GM19240 (cell line): Measurements from ENCODE around the gene FADS3.

Experiments
- DNase-seq: peaks from one replicate; pipeline ENCODE4 v3.0.0; 2011; ENCODE audit warnings: low spot score; ENCODE audit not compliant: insufficient read length

The FADS3 gene

DNA sequence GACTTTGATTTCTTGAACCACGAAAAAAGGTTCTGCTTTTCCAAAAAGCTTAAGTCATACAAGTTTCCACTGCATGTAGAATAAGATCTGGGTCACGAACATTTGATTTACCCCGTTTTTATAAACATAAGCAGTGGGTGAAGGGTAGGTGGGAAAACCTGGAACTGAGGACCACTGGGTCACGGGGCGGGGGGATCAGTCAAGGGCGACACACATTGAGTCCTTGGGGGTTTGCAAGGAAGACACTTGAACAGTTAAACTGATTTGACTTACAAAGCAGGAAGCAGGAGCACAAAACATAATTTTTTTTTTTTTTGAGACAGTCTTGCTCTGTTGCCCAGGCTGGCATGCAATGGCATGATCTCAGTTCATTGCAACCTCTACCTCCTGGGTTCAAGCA, 10.9 kb downstream of the FADS3 start:
- no peak for DNase-seq

DNA sequence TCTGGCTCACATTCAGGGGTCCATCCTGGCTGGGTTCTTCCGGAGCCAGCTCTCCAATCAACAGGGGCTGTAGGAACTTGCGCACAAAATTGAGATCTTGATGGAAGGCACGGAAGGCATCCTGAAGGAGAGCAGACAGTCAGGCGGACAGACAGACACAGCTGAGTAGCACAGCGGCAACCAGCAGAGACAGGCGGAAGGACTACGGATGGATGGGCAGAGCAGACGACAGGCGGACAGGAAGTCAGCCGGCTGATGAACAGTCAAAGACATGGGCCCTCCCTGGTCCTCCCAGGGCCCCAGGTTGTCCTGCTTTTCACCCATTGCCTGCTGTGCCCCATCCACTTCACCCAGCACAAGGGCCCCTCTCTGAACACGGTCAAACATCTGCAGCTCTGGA, 11.3 kb downstream of the FADS3 start:
- peak; percentile 69 for DNase-seq

DNA sequence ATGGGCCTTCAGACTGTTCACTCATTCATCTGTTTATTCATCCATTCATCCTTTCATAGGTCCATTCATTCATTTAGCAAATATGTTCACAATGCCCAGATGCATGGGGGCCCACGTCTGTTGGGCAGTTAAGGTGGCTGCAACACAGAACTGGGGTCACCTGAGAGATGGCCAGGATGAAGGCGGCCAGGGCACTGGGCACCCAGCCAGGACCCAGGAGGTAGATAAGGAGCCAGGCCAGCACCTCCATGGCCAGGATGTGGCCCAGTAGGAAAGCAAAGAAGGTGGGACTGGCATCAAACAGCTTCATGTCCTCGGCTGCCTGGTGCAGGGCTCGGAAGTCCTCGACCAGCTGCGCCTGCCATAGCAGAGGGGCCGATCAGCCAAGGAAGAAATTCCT, 12.2 kb downstream of the FADS3 start:
- DNase-seq: no peak

DNA sequence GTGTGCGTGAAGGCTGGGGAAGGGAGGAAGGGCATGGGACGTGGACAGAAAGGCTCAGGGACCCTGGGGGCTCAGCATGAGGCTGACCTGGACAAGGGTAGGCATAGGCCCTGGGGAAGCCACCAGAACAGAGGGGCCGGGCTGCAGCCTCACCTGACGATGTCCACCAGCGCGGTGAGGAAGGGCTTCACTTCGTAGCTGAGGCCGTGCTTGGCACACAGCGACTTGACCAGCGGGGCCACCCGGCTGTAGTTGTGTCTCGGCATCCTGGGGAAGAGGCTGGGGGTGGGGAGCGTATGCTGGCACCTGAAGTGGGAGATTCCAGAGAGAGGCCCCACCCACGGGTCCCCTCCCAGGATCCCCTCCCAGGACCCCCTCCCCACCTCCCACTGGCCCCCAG, 15.6 kb downstream of the FADS3 start:
- DNase-seq: no peak

DNA sequence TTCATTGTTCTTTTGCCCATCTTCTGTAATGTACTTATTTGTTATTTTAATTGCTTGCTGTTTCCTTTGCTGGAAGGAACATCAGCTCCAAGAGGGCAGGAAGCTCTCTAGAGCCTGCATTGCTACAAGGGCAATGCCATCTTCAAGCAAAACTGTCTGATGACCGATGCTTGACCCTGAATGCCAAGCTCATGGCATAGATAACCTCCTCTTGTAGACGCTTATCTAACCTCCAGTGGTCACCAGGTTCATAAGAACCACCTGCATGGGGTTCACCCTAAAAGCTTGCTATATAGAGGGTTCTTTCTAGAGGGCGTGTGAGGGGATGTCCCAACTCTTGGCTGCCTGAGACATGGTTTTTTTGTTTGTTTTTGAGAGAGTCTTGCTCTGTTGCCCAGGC, 16.5 kb downstream of the FADS3 start:
- no peak for DNase-seq

DNA sequence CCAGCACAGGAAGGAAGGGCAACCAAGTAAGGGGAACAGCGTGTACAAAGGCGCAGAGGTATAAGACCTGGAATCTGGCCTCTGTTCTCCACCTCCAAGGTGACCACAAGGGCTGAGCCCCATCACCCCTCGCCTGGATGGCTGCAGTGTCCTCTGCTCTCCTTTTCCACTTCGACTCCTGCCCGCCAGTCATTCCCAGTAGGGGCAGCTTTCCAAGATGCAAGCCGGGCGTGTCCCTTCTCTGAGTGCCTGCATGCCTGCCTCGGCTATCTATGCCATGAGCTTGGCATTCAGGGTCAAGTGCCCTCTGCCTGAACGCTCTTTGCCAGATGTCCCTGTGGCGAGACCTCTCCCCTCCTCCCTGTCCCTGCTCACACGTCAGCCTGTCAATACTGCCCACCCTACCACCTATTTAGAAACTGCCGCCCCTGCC, 17.0 kb downstream of the FADS3 start:
- DNase-seq: no peak

DNA sequence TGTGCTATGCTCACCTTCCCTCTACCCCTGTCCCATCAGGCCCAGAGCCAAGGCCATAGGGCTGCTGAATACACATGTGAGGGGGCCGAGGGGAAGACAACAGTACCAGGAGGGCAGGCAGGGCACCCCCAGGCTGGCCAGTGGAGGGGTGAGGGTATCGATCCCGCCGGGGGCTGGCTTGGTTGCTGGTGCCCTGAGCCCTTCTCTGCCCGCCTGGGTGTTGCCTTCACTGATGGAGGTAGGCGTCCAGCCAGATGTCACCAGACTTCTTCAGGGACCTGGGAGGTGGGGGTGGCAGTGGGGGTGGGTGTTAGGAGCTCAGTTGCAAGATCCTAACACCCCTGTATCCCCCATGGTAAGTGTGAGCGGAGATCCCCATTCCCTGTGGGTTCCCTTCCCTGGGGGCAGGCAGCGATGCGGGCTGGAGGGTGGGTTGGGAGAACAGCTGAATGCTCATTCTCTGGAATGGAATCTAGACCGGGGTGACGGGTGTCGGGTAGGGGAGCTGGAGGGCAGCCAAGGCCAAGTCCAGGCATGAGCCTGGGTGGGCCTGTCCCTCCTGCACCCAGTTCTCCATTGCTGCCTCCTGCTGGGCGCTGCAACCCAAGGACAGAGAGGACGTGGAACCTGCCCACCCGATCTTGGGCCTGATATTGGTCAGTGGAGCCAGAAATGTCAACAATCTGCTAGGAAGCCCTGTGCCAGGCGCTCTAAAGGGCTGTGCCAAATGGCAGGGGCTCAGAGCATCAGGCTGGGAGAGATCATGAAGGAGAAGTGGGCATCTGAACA, 17.6 kb downstream of the FADS3 start:
- DNase-seq: no peak

DNA sequence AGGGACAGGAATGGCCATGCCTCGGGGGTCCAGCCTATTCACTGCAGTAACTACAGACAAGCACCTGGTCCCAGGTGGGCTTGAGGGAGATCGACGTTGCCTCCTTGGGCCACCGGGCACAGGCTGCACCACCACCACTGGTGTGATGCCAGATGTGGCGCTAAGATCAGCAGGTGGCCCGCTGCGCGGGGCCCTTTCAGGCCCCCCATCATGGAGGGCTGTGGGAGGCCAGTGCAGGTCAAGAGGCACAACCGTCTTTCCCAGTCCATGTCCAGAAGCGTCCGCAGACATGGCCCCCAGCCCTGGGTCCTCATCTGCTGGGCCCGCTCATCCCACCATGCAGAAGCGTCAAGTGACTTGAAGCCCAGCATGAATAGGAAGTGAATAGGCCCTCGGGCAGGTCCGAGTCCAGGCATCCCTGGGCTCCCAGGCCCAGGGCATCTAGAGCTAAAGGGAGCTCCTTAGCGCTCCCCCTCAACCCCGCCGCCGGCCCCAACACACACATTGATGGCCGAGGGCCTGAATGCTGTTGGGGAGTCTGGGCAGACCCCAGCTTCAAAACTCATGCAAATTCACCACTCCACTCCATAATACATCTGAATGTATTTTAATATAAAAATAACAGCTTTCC, 18.3 kb downstream of the FADS3 start:
- no peak for DNase-seq

DNA sequence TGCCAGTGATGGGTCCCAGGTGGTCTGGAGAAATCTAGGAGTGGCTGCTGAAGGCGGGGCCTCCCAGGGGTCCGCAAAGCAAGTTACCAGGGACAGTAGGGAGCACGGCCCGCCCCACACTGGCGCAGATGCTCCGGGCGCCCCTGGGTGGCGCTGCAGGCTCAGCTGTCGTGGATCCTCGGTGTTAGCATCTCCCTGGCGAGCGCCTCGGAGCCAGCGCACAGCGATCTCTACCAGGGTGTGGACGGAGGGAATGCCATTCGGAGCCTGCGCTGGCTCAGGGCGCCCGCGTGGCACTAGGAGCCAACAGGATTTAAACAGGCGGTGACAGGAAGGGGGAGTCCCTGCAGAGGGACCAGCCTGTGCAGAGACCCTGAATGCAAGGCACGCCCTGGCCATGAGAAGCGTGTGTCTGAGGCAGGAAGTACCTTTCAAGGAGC, 20.2 kb downstream of the FADS3 start:
- peak; percentile 82 for DNase-seq

DNA sequence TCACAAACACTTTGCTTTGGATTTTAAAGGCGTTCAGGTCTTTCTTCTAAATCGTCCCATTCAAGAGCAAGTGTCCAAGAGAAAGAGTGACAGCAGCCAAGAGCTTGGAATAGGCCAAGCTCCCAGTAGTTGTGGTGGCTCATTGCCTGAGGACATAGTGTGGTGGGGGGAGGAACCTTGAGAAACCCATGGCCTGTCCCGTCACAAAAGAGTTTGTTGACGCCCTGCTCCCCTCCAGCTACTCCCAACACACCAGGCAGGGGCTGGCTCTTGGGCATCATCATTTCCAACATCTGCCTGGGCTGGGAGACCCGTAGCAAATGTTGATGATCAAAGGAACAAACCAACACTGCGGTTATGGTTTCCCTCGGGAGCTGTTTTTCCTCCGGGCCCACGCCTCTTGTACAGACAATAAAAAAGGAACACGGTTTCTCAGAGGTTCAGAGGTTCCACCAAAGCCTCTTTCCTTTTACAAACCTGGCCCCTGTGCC, 20.8 kb downstream of the FADS3 start:
- no peak for DNase-seq

DNA sequence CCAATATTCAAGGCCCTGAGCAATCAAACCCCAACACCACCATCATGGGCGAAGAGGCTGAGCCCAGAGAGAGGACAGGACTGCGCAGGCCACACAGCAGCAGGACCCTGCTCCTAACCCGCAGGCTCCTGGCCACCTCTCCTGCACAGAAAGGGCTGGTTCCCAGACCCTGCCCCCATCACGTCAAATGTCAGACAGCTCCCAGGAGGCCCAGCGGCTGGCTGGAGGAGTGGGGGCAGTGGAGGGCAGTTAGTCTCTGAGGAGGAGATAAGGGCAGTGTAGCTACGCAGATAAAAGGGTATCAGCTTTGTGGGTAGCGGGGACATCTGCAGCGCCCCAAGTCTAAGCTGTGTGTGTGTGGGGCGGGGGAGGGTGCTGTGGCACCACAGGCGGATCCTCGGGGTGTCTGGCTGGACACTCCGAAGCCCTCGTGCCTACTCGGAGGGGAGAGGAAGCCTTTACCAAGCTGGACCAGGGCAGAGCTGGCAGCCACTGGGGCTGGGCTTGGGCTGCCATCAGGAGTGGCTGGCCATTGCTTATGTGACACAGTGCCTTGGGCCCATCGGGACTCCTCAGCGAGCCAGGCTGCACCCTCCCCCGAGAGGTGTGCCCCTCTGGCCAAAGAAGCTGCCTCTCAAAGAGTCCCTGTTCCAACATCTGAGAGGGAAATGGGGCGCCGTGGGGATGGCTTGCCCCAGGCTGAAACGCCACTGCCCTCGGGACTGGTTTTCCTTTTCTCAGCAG, 21.5 kb downstream of the FADS3 start:
- DNase-seq: no peak

DNA sequence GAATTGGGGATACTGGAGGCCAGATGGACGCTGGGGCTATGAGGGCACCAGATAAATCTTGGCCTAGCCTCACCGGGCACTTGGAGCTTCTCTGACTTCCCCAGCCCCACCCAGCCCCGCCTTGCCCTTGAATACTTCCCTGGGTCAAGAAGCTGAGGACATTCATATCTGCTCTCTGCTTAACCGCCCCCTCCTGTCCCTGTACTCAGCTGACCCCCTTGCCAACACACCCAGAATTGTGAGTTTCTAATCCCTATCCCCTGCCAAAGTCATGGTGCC, 22.0 kb downstream of the FADS3 start:
- no peak for DNase-seq

DNA sequence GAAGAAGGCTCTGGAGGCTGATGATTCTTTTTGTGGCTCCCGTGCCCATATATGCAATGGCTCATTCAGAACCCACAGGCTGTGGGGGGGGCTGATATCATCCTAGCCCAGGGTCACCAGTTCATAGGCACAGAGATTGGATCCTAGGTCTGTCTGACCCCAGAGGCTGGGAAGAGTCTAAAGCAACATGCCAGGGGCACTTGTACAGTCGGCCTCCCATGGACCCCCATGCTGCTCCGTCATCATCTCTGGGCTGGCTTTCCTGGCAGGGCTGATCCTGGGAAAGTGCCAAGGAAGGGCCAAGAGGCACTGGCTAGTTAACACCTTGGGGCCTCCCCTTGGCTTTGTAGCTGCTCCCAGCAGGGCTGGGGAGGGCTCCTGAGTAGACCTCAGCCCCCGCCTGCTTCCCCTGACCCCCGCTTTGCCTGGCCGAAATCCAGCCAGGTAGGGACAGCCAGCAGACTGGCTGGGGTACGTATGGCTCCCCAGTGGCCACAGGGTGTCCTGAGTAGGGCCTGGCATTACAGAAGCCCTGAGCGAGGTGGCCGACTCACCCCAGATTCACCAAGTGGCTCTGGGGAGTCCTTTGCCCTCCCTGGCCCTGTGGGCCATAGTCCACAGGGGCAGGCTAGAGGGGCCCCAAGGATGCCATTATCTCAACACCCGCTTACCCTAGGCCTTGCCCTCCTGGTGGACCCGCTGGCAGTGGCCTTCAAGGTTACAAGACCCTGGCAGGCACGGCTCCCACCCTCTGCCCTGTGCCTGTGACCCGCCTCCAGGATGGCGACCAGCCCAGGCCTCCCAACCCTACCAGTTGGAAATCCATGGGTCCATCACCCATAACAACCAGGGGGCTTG, 22.5 kb downstream of the FADS3 start:
- no peak for DNase-seq

DNA sequence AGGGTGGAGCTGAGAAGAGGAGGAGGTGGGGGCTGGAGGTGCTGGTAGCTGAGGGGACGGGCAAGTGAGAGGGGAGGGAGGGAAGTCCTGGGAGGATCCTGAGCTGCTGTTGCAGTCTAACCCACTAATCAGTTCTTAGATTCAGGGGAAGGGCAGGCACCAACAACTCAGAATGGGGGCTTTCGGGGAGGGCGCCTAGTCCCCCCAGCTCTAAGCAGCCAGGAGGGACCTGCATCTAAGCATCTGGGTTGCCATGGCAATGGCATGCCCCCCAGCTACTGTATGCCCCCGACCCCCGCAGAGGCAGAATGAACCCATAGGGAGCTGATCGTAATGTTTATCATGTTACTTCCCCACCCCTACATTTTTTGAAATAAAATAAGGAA, 24.4 kb downstream of the FADS3 start:
- no peak for DNase-seq

DNA sequence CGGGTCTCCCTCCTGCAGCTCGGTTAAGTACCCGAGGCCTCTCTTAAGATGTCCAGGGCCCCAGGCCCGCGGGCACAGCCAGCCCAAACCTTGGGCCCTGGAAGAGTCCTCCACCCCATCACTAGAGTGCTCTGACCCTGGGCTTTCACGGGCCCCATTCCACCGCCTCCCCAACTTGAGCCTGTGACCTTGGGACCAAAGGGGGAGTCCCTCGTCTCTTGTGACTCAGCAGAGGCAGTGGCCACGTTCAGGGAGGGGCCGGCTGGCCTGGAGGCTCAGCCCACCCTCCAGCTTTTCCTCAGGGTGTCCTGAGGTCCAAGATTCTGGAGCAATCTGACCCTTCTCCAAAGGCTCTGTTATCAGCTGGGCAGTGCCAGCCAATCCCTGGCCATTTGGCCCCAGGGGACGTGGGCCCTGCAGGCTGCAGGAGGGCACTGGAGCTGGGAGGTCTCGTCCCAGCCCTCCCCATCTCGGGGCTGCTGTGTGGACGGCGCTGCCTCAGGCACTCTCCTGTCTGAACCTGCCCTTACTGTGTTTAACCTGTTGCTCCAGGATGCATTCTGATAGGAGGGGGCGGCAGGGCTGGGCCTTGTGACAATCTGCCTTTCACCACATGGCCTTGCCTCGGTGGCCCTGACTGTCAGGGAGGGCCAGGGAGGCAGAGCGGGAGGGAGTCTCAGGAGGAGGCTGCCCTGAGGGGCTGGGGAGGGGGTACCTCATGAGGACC, 25.0 kb downstream of the FADS3 start:
- DNase-seq: no peak

DNA sequence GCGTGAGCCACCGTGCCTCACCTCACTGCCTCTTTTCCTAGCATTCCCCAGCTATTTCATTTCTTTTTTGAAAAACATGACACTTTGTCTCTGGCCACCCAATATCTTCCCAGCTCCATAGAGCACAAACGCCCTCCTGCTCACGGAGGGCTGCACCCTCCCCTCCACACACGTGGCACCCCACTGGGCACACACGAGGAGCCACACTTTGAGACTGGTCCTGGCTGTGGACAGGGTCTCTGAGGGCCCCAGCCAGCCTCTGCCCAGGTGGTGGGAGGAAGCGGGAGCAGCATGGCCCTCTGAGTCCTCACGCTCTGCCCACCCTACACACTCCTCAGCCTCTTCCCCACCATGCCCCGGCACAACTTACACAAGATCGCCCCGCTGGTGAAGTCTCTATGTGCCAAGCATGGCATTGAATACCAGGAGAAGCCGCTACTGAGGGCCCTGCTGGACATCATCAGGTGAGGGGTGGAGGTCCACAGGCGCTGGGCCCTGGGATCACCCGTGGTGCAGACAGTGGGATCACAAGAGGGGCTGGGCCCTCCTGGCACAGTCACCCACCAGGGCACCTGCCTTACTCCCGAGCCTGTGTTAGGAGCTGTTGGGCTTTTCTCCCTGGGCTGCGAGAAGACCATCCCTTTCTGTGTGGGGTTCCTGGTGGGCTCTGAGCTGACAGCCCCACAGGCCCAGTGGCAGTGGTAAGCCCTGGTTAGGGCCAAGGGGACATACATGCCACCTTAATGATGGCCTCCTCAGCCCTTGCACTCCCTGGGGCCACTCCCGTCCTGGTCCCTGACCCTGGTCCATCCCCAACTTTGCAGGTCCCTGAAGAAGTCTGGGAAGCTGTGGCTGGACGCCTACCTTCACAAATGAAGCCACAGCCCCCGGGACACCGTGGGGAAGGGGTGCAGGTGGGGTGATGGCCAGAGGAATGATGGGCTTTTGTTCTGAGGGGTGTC, 26.2 kb downstream of the FADS3 start:
- DNase-seq: no peak

DNA sequence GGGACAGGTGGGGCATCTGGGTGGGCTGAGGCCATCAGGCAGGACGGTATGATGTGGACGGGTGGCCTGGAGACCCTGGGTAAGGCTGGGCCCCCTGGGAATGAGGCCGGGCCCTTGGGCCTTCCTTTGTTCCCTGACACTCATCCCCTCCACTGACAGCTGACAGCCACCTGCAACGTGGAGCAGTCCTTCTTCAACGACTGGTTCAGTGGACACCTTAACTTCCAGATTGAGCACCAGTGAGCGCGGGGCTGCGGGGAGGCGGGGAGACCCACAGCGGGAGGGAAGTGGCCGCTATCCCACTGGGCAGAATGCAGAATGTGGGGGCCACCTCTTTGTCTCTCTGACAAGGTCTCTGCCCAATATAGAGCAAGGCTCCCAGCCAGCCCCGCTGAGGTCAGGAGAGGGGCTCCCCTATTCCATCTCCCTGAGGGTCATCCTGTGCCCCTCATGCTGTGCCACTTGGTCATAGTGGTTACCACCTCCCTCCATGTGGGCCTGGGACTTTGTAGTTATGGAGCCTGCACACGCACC, 27.7 kb downstream of the FADS3 start:
- no peak for DNase-seq

DNA sequence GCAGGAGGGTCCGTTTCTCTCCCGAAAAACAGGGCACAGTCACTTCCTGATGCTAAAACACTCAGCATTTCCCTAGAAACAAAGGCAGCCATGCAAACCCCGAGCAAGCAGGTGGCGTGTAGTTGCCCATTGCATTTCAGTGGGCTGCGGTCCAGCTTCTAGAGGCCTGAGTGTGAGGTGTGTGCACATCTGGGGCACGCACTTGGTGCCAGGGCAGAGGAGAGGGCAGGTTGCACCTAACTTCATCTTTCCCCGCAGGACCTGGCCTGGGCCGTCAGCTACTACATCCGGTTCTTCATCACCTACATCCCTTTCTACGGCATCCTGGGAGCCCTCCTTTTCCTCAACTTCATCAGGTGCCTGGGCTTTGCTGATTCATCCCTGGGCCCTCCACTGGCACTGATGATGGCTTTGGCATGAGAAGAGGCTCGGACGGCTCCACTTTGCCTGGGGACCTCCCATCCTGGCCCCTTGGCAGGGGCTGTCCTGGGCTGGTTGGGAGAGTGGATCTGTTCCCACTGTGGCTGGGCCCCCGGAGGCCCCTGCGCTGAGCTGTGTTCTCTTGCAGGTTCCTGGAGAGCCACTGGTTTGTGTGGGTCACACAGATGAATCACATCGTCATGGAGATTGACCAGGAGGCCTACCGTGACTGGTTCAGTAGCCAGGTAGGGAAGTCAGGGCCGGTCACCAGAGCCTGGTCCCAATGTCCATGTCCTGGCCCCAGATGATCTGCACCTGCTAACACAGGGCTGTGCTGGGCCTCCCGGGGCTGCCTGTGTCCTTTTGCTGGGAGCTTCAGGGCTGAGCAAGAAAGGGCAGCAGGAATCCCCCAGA, 28.4 kb downstream of the FADS3 start:
- DNase-seq: no peak

DNA sequence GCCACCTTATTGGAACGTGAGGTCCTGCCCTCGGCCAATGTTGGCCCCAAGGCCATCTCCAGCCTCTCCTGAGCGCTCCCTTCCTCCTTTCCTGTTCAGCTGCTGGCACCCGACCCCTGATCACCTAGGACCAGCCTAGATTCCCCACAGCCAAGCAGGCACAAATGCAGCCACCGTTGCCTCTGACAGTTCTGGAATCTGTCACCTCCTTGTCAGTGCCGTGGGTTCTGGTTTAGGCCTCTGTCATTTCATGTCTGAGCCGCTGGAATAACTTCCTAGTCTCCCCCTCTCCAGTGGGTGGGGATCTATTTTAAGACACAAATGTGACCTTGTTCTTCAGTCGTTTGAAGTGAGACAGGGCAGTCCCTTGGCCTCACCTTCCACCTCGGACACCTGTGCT, 29.7 kb downstream of the FADS3 start:
- no peak for DNase-seq
